IMR-90 (cell line): ENCODE measurements around the gene CMAS. TPM values are rescaled to one million over a fixed set of nuclear protein-coding genes. Genes with fewer than 3 reads are reported as not detected.

ENCODE experiments used
- ATAC-seq: fragments of 200-7000 bp; cut with Tn5 transposase; 2 replicates; pipeline ENCODE4 v1.9.1; 2020; ENCODE audit warnings: low read depth, mild to moderate bottlenecking, moderate library complexity
- BruUV-seq: library from RNA; stranded (reverse); fragments of 400-500 nt; replicated peaks from 2 replicates; lab custom pipeline; 2021; lab: Mats Ljungman, UMichigan
- CTCF ChIA-PET: fragments of 300-600 bp; formaldehyde crosslinking; extraction: SDS; loops from one replicate; lab custom pipeline; 2021; ENCODE audit warnings: antibody characterized with exemption; lab: Yijun Ruan, JAX
- POLR2A ChIA-PET: fragments of 300-600 bp; sonication (Branson Sonifier 250); formaldehyde crosslinking; loops from one replicate; lab custom pipeline; 2022; ENCODE audit warnings: antibody characterized with exemption; ENCODE audit not compliant: unreplicated experiment; lab: Charles Lee
- DNase-seq: peaks from one replicate; pipeline ENCODE4 v3.0.0; 2013
- H2AFZ ChIP-seq: replicated peaks from 2 replicates; pipeline ENCODE3; 2013; ENCODE audit warnings: low read length, mild to moderate bottlenecking; ENCODE audit not compliant: poor library complexity
- H2AK5ac ChIP-seq: 2 replicates; pipeline ENCODE4 v1.6.1; 2013; ENCODE audit warnings: low read depth, low read length, inconsistent platforms
- H2AK9ac ChIP-seq: replicated peaks from 2 replicates; pipeline ENCODE3; 2013; ENCODE audit warnings: mild to moderate bottlenecking, low read depth, low read length, moderate library complexity; ENCODE audit not compliant: poor library complexity
- H2BK120ac ChIP-seq: 2 replicates; pipeline ENCODE4 v1.6.1; 2013; ENCODE audit warnings: low read depth, low read length, inconsistent platforms
- H2BK15ac ChIP-seq: 3 replicates; pipeline ENCODE4 v1.6.1; 2013; ENCODE audit warnings: low read depth, low read length, inconsistent platforms
- H2BK20ac ChIP-seq: 2 replicates; pipeline ENCODE4 v1.6.1; 2013; ENCODE audit warnings: low read depth, mild to moderate bottlenecking, inconsistent platforms, low read length, moderate library complexity
- H2BK5ac ChIP-seq: 2 replicates; pipeline ENCODE4 v1.6.1; 2013; ENCODE audit warnings: mild to moderate bottlenecking, low read depth, low read length, inconsistent platforms; ENCODE audit not compliant: poor library complexity, severe bottlenecking
- H3K14ac ChIP-seq: replicated peaks from 2 replicates; pipeline ENCODE4 v1.6.1; 2013; ENCODE audit warnings: low read depth, low read length, inconsistent platforms
- H3K18ac ChIP-seq: 2 replicates; pipeline ENCODE4 v1.6.1; 2013; ENCODE audit warnings: low read depth, low read length, control low read depth
- H3K23ac ChIP-seq: 2 replicates; pipeline ENCODE4 v1.6.1; 2013; ENCODE audit warnings: low read depth, low read length, inconsistent platforms
- H3K27ac ChIP-seq: 2 replicates; pipeline ENCODE4 v1.5.1; 2013; ENCODE audit warnings: mild to moderate bottlenecking, control low read depth, low read length; ENCODE audit not compliant: insufficient read depth
- H3K27me3 ChIP-seq: 2 replicates; pipeline ENCODE4 v1.6.1; 2013; ENCODE audit warnings: low read length; ENCODE audit not compliant: control insufficient read depth, insufficient read depth
- H3K36me3 ChIP-seq: 2 replicates; pipeline ENCODE4 v1.6.1; 2013; ENCODE audit warnings: low read length, mixed read lengths; ENCODE audit not compliant: control insufficient read depth, insufficient read depth
- H3K4ac ChIP-seq: 2 replicates; pipeline ENCODE4 v1.6.1; 2013; ENCODE audit warnings: low read depth, low read length, inconsistent platforms
- H3K4me1 ChIP-seq: 2 replicates; pipeline ENCODE4 v1.6.1; 2013; ENCODE audit warnings: low read length, mixed read lengths; ENCODE audit not compliant: control insufficient read depth, insufficient read depth
- H3K4me2 ChIP-seq: 2 replicates; pipeline ENCODE4 v1.6.1; 2013; ENCODE audit warnings: low read depth, mild to moderate bottlenecking, control low read depth, low read length, moderate library complexity
- H3K4me3 ChIP-seq: 2 replicates; pipeline ENCODE4 v1.5.1; 2013; ENCODE audit warnings: low read depth, mild to moderate bottlenecking, control low read depth, low read length, moderate library complexity; ENCODE audit not compliant: insufficient read depth
- H3K56ac ChIP-seq: 2 replicates; pipeline ENCODE4 v1.6.1; 2013; ENCODE audit warnings: low read length, inconsistent platforms; ENCODE audit not compliant: insufficient read depth; ENCODE audit errors: extremely low read depth
- H3K79me1 ChIP-seq, 2 experiments: 2 replicates each; pipeline ENCODE4 v1.6.1; 2013; ENCODE audit warnings: low read length in 2 of 2, inconsistent platforms in 1 of 2, low read depth in 1 of 2
- H3K9ac ChIP-seq: 2 replicates; pipeline ENCODE4 v1.6.1; 2013; ENCODE audit warnings: low read depth, low read length, control low read depth
- H3K9me1 ChIP-seq: 2 replicates; pipeline ENCODE4 v1.6.1; 2013; ENCODE audit warnings: low read length, inconsistent platforms; ENCODE audit not compliant: insufficient read depth
- H3K9me3 ChIP-seq: 2 replicates; pipeline ENCODE4 v1.6.1; 2013; ENCODE audit warnings: low read length; ENCODE audit not compliant: control insufficient read depth, insufficient read depth
- H4K20me1 ChIP-seq: 2 replicates; pipeline ENCODE4 v1.6.1; 2013; ENCODE audit warnings: low read length, inconsistent platforms; ENCODE audit not compliant: insufficient read depth
- H4K5ac ChIP-seq: 2 replicates; pipeline ENCODE4 v1.6.1; 2013; ENCODE audit warnings: mild to moderate bottlenecking, low read depth, low read length, control low read depth
- H4K8ac ChIP-seq, 2 experiments: 2 replicates each; pipeline ENCODE4 v1.6.1; 2013; ENCODE audit warnings: low read depth in 2 of 2, low read length in 2 of 2, control low read depth in 1 of 2, inconsistent platforms in 1 of 2
- H4K91ac ChIP-seq: 2 replicates; pipeline ENCODE4 v1.6.1; 2013; ENCODE audit warnings: low read depth, low read length, inconsistent platforms; ENCODE audit not compliant: insufficient read depth
- BHLHE40 ChIP-seq: fragments of 150-350 bp; IDR thresholded peaks from 2 replicates; pipeline ENCODE4 v1.6.1; 2016; ENCODE audit warnings: mild to moderate bottlenecking, low read depth, low read length
- CEBPB ChIP-seq: IDR thresholded peaks from 2 replicates; pipeline ENCODE4 v1.6.1; 2012; ENCODE audit warnings: low read depth, low read length, improper control_type of control experiment
- CHD1 ChIP-seq: IDR thresholded peaks from 2 replicates; pipeline ENCODE4 v1.6.1; 2012; ENCODE audit warnings: low read depth, low read length, improper control_type of control experiment
- CTCF ChIP-seq: conservative IDR thresholded peaks from 2 replicates; pipeline ENCODE4 v1.5.1; 2012; ENCODE audit warnings: mild to moderate bottlenecking, low read depth, low read length, improper control_type of control experiment
- FOS ChIP-seq: fragments of 150-350 bp; IDR thresholded peaks from 2 replicates; pipeline ENCODE4 v1.6.1; 2016; ENCODE audit warnings: low read depth, low read length
- MAFK ChIP-seq: IDR thresholded peaks from 2 replicates; pipeline ENCODE4 v1.6.1; 2012; ENCODE audit warnings: low read depth, low read length, improper control_type of control experiment
- MAZ ChIP-seq: IDR thresholded peaks from 2 replicates; pipeline ENCODE4 v1.6.1; 2012; ENCODE audit warnings: low read depth, mild to moderate bottlenecking, low read length, improper control_type of control experiment, moderate library complexity, borderline replicate concordance
- MXI1 ChIP-seq: IDR thresholded peaks from 2 replicates; pipeline ENCODE4 v1.6.1; 2012; ENCODE audit warnings: low read depth, mild to moderate bottlenecking, low read length, moderate library complexity, borderline replicate concordance
- NFE2L2 ChIP-seq: fragments of 150-350 bp; IDR thresholded peaks from 2 replicates; pipeline ENCODE4 v1.6.1; 2016; ENCODE audit warnings: low read depth, mild to moderate bottlenecking, low read length
- POLR2A ChIP-seq: IDR thresholded peaks from 2 replicates; pipeline ENCODE4 v1.6.1; 2012; ENCODE audit warnings: mild to moderate bottlenecking, low read depth, low read length
- RAD21 ChIP-seq: IDR thresholded peaks from 2 replicates; pipeline ENCODE4 v1.6.1; 2012; ENCODE audit warnings: low read length, improper control_type of control experiment
- RCOR1 ChIP-seq: IDR thresholded peaks from 2 replicates; pipeline ENCODE4 v1.6.1; 2012; ENCODE audit warnings: mild to moderate bottlenecking, low read length, improper control_type of control experiment; ENCODE audit not compliant: insufficient replicate concordance
- RFX5 ChIP-seq: IDR thresholded peaks from 2 replicates; pipeline ENCODE4 v1.8.0; 2012; ENCODE audit warnings: low read depth, mild to moderate bottlenecking, low read length, moderate library complexity
- WGBS, 2 experiments: methylation state at CpG; one replicate each; pipeline versions ENCODE4 v1.1.5 to v1.1.7; 2013; ENCODE audit warnings: missing lambda C conversion rate in 2 of 2; ENCODE audit not compliant: insufficient read length in 1 of 2; ENCODE audit errors: extremely low coverage in 2 of 2; 5-methylcytosine and 5-hydroxymethylcytosine counted together
- dilution Hi-C: fragments of 300-500 bp; cut with HindIII; formaldehyde crosslinking; loops from one replicate; pipeline ENCODE4 v1.14.3; 2018; ENCODE audit warnings: low sequenced_read_pairs; ENCODE audit not compliant: unreplicated experiment
- in situ Hi-C: fragments of 300-500 bp; cut with MboI; formaldehyde crosslinking; loops from 3 replicates; pipeline ENCODE4 v1.14.3; 2019; ENCODE audit warnings: low sequenced_read_pairs, inconsistent platforms, mixed read lengths
- intact Hi-C: fragments of 100-400 bp; cut with micrococcal nuclease; formaldehyde crosslinking; loops from 2 replicates; pipeline ENCODE4 v1.10.0; 2022
- polyA plus RNA-seq, 3 experiments: library from polyadenylated mRNA; depleted of rRNA; stranded (reverse); fragments of >200 nt; gene quantifications; 2 replicates each; pipeline ENCODE4 v1.2.3, GENCODE V29; 2012; ENCODE audit warnings: low replicate concordance in 1 of 3
- total RNA-seq: library from RNA; depleted of rRNA; stranded (reverse); fragments of >200 nt; gene quantifications from 2 replicates; pipeline ENCODE4 v1.2.3, GENCODE V29; 2012
- TF ChIP-seq, protein P1 (sequence below): fragments of 150-350 bp; IDR thresholded peaks from 2 replicates; pipeline ENCODE4 v1.6.1; 2016; ENCODE audit warnings: low read depth, mild to moderate bottlenecking, low read length, moderate library complexity, borderline replicate concordance
- TF ChIP-seq, protein P2 (sequence below): fragments of 150-350 bp; IDR thresholded peaks from 2 replicates; pipeline ENCODE4 v1.6.1; 2017; ENCODE audit warnings: mild to moderate bottlenecking, antibody characterized with exemption, low read length, low read depth

CMAS gene
- total and polyA plus RNA-seq, 2 of the 4 experiments (the other 2 are of a cell fraction) = 9.5 to 26.8 TPM

DNA sequence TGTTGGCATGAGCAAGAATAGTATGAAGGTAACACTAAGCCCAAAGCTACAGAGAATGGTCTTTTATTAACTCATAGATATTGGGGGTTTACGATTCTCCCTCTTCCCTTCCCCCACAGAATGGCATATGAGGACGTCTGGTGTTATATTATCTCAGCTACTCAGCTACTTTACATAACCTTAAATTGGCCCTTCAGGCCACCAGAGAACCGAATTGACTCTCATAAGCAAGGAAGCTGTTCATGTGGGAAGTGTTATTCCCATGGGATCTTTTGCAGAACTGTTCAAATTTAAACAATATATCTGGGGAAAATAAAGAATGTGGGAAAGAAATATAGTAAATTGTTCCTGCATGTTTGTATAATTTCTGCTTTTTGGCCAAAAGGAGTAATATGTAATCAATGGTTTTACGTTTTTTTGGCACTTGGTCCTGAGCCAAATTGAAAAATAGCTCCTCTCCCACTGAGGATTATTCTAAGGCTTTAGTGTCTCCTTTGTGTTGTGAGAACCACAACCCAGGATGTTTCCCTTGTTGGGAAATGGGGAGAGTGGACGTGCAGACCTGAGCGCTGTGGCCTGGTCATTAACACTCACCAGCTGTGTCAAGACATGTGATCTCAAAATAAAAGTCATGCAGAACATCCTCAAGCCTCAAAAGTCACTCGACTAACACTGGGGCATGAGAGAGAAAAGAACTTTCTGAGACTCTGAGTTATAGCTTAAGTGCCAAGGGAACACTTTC is 31.8 kb upstream of the CMAS start:
- H3K9me3 ChIP-seq = no peaks in the 10 kb centered on the region
- H4K91ac ChIP-seq = no peak overlapping the region
- H3K4ac ChIP-seq = no peak overlapping the region
- H3K79me1 ChIP-seq = no peaks in the 10 kb centered on the region
- H3K18ac ChIP-seq = no peak overlapping the region
- H3K9me1 ChIP-seq = no peaks in the 10 kb centered on the region
- H3K9ac ChIP-seq = no peak overlapping the region
- H2BK15ac ChIP-seq = no peak overlapping the region
- H4K8ac ChIP-seq = no peak overlapping the region
- H3K4me1 ChIP-seq = no peaks in the 10 kb centered on the region
- no peak overlapping the region for H2AK5ac ChIP-seq
- no peaks in the 10 kb centered on the region for H3K36me3 ChIP-seq
- TF ChIP-seq FOS = no peak
- no peak for TF ChIP-seq CHD1
- no peak for TF ChIP-seq CEBPB
- TF ChIP-seq POLR2A = no peak
- no peak for TF ChIP-seq RAD21
- TF ChIP-seq, protein P1, sequence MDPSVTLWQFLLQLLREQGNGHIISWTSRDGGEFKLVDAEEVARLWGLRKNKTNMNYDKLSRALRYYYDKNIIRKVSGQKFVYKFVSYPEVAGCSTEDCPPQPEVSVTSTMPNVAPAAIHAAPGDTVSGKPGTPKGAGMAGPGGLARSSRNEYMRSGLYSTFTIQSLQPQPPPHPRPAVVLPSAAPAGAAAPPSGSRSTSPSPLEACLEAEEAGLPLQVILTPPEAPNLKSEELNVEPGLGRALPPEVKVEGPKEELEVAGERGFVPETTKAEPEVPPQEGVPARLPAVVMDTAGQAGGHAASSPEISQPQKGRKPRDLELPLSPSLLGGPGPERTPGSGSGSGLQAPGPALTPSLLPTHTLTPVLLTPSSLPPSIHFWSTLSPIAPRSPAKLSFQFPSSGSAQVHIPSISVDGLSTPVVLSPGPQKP = no peak
- TF ChIP-seq, protein P2, sequence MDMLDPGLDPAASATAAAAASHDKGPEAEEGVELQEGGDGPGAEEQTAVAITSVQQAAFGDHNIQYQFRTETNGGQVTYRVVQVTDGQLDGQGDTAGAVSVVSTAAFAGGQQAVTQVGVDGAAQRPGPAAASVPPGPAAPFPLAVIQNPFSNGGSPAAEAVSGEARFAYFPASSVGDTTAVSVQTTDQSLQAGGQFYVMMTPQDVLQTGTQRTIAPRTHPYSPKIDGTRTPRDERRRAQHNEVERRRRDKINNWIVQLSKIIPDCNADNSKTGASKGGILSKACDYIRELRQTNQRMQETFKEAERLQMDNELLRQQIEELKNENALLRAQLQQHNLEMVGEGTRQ = no peak
- no peak for TF ChIP-seq RCOR1
- TF ChIP-seq MAFK = no peak
- no peak for TF ChIP-seq MAZ
- no peak for TF ChIP-seq CTCF
- no peak for TF ChIP-seq NFE2L2
- no peak for TF ChIP-seq RFX5
- no peak for TF ChIP-seq BHLHE40
- TF ChIP-seq MXI1 = no peak
- H2AK9ac ChIP-seq = no peak overlapping the region
- H3K14ac ChIP-seq = no peak overlapping the region
- no peak overlapping the region for H3K4me2 ChIP-seq
- no peak overlapping the region for H4K5ac ChIP-seq
- intact Hi-C loops = loop anchor here (10.0 kb wide), 1 partner anchor 409 kb away; the partner anchor contains the start of gene GYS2
- CTCF ChIA-PET = interaction anchor here (0.9 to 1.2 kb wide), 3 partner anchors 317 to 429 kb away, joined by 3 to 6 read pairs (median 3); no protein-coding TSS in a partner anchor
- no peaks in the 10 kb centered on the region for H4K20me1 ChIP-seq
- WGBS, 2 experiments = no CpG with 5 or more reads among the region's 7 CpGs
- in situ Hi-C loops = no loop called here
- H3K27ac ChIP-seq = no peak overlapping the region
- BruUV-seq = no TSS peak
- no peaks in the 10 kb centered on the region for H3K27me3 ChIP-seq
- no peak overlapping the region for H2AFZ ChIP-seq
- POLR2A ChIA-PET = interaction anchor here (0.5 kb wide), 1 partner anchor 372 kb away, joined by 3 read pairs; no protein-coding TSS in a partner anchor
- ATAC-seq (no peak), DNase-seq (no peak)
- dilution Hi-C loops = no loop called here
- H3K4me3 ChIP-seq = no peak overlapping the region
- no peak overlapping the region for H2BK120ac ChIP-seq
- H2BK5ac ChIP-seq = no peak overlapping the region
- no peak overlapping the region for H2BK20ac ChIP-seq
- H3K23ac ChIP-seq = no peak overlapping the region
- no peak overlapping the region for H3K56ac ChIP-seq
